SK-N-MC (cell line): ENCODE results near the gene PPP1R3C.

ENCODE experiments used
- DNase-seq: peaks from one replicate; pipeline ENCODE4 v3.0.0-alpha.2; 2011; ENCODE audit warnings: low read depth, low spot score
- H3K27ac ChIP-seq: fragments of 200-600 bp; sonication (generic); 2 replicates; pipeline ENCODE4 v1.5.1; 2016; ENCODE audit warnings: mixed run types
- H3K36me3 ChIP-seq: fragments of 200-600 bp; sonication (generic); 2 replicates; pipeline ENCODE4 v1.6.1; 2017; ENCODE audit warnings: antibody characterized with exemption, low read length, mixed read lengths; ENCODE audit not compliant: insufficient read depth
- H3K4me3 ChIP-seq: fragments of 200-600 bp; sonication (generic); 2 replicates; pipeline ENCODE4 v1.5.1; 2016
- H3K9ac ChIP-seq: fragments of 200-600 bp; sonication (generic); 2 replicates; pipeline ENCODE4 v1.8.0; 2017; ENCODE audit warnings: mixed run types, mixed read lengths; ENCODE audit not compliant: insufficient read length
- H3K9me3 ChIP-seq: fragments of 200-600 bp; sonication (generic); 2 replicates; pipeline ENCODE4 v1.6.1; 2017; ENCODE audit warnings: low read depth, mild to moderate bottlenecking, antibody characterized with exemption, low read length, moderate library complexity, mixed read lengths
- EZH2 ChIP-seq: fragments of 200-600 bp; sonication (generic); IDR thresholded peaks from one replicate; pipeline ENCODE4 v1.6.1; 2017; ENCODE audit warnings: antibody characterized with exemption
- FOXP2 ChIP-seq: optimal IDR thresholded peaks from 2 replicates; pipeline ENCODE3; 2011; ENCODE audit warnings: mild to moderate bottlenecking, moderate library complexity; ENCODE audit not compliant: insufficient read depth; ENCODE audit errors: extremely low read length, control extremely low read depth
- POLR2AphosphoS5 ChIP-seq: IDR thresholded peaks from 2 replicates; pipeline ENCODE4 v1.6.1; 2012; ENCODE audit warnings: mild to moderate bottlenecking, low read depth, low read length, borderline replicate concordance

PPP1R3C gene

GRCh38 chr10:91621483-91622113, 11.3 kb downstream of the PPP1R3C start:
- H3K36me3 ChIP-seq: no peaks in the 10 kb centered on the region
- no peak overlapping the region for H3K27ac ChIP-seq
- no peak overlapping the region for H3K4me3 ChIP-seq
- TF ChIP-seq EZH2 (no peak), FOXP2 (no peak), POLR2AphosphoS5 (no peak)
- DNase-seq: no peak
- no peaks in the 10 kb centered on the region for H3K9me3 ChIP-seq
- no peak overlapping the region for H3K9ac ChIP-seq

- H3K4me3 ChIP-seq: no peak overlapping the region
- H3K27ac ChIP-seq: 0 out of 2 replicates have a peak overlapping the region, but pooled peaks have one; percentile 3
- no peak for TF ChIP-seq POLR2AphosphoS5
- no peak for TF ChIP-seq EZH2
- no peak for TF ChIP-seq FOXP2
- no peaks in the 10 kb centered on the region for H3K36me3 ChIP-seq
- H3K9me3 ChIP-seq: 0 out of 2 replicates have a peak, but pooled peaks cover 3% of the 10 kb centered on the region
- DNase-seq: peak; percentile 32
- H3K9ac ChIP-seq: no peak overlapping the region
Observed at GRCh38 chr10:91617072-91617609, 15.7 kb downstream of the PPP1R3C start.

- no peak overlapping the region for H3K9ac ChIP-seq
- TF ChIP-seq FOXP2 (no peak), POLR2AphosphoS5 (no peak), EZH2 (no peak)
- H3K27ac ChIP-seq: no peak overlapping the region
- no peak overlapping the region for H3K4me3 ChIP-seq
- DNase-seq: no peak
- 0 out of 2 replicates have a peak, but pooled peaks cover 3% of the 10 kb centered on the region for H3K9me3 ChIP-seq
- H3K36me3 ChIP-seq: no peaks in the 10 kb centered on the region
Observed at GRCh38 chr10:91616137-91616536, 16.7 kb downstream of the PPP1R3C start.

DNA sequence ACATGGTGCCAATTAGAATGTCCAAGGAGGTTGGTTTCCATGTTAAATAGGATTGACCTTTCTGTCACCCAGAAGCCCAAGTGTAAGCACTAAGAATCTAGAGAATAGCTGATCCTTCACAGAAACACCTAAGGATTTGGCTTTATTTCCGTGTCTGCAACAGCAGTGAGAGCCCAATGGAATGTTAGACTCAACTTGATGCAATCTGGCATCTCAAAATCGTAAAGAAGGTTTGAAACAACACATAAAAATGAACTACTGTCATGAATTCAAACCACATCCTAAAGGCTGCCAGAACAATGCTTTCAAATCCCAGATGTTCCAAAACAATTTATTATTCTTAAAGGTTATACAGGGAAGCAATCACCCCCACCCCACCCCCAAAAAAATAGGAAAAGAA, 18.6 kb downstream of the PPP1R3C start:
- DNase-seq: no peak
- Histone ChIP-seq H3K9me3 (0 out of 2 replicates have a peak, but pooled peaks cover 3% of the 10 kb centered on the region), H3K36me3 (no peaks in the 10 kb centered on the region), H3K27ac (no peak overlapping the region), H3K9ac (no peak overlapping the region), H3K4me3 (no peak overlapping the region)
- TF ChIP-seq EZH2 (no peak), POLR2AphosphoS5 (no peak), FOXP2 (no peak)

DNA sequence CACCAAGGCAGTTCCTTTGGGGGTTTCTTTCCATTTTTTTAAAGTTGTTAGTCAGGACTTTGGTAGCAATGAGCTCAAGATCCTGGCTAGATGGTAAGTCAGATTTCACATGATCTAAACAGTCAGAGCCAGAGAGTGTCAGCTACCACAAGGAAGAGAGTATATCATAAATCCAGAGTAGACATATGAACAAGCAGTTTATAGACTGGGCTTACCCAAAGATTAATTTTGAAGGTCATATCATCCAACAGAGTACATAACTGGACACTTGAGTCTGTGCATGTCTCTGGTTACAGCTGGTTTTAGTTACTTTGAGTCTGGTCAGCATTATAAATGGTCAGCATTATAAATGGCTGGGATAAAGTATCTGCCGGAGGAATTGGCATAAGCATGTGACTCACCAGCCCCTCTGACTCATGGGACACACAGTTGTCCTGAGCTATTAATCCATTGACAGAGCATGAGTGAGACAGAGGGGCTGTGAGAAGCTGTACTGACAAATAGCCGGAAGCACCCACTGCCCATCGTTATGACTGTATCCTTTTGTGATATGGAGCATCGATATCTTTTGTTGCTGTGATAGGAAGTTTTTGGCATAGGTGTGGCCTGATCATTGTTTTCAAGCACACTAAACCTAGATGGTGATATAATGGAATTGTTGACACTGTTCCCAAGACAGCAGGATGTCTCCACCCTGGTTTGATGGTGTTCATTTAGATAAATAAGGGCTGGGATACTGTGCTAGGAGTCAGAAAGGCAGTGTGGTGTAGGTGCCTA, 19.3 kb downstream of the PPP1R3C start:
- Histone ChIP-seq H3K9me3 (0 out of 2 replicates have a peak, but pooled peaks cover 3% of the 10 kb centered on the region), H3K4me3 (no peak overlapping the region), H3K36me3 (no peaks in the 10 kb centered on the region), H3K27ac (no peak overlapping the region), H3K9ac (no peak overlapping the region)
- no peak for DNase-seq
- no peak for TF ChIP-seq EZH2
- TF ChIP-seq FOXP2: no peak
- no peak for TF ChIP-seq POLR2AphosphoS5

DNA sequence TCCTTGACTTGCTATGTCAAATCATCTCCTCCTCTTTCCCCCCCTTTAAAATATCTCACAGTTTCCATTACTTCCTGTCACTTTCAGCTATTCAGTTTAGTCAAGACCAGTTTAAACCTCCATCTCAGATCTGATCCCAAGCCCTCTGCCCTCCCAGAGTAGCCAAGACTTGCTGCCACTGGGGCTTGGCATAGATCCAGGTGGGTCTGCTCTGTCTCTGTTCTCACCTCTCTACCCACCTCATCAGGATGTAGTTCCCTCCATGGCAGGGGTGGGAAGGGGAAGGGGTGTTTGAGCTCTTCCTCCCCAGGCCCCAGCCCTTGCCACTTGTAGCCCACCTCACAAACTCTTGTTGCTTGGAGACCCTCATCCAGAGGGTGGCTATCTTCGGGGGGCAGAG, 22.0 kb downstream of the PPP1R3C start:
- no peak overlapping the region for H3K9ac ChIP-seq
- no peak overlapping the region for H3K27ac ChIP-seq
- no peaks in the 10 kb centered on the region for H3K36me3 ChIP-seq
- TF ChIP-seq EZH2: no peak
- TF ChIP-seq POLR2AphosphoS5: no peak
- TF ChIP-seq FOXP2: no peak
- DNase-seq: no peak
- 0 out of 2 replicates have a peak, but pooled peaks cover 2% of the 10 kb centered on the region for H3K9me3 ChIP-seq
- no peak overlapping the region for H3K4me3 ChIP-seq

GRCh38 chr10:91610444-91610843, 22.4 kb downstream of the PPP1R3C start:
- no peaks in the 10 kb centered on the region for H3K9me3 ChIP-seq
- TF ChIP-seq POLR2AphosphoS5 (no peak), FOXP2 (no peak), EZH2 (no peak)
- H3K27ac ChIP-seq: no peak overlapping the region
- no peak overlapping the region for H3K9ac ChIP-seq
- DNase-seq: no peak
- no peaks in the 10 kb centered on the region for H3K36me3 ChIP-seq
- H3K4me3 ChIP-seq: no peak overlapping the region
